Measurements from ENCODE around the gene SH3PXD2A.
"Not testable (repeated sequence)": the region's sequence is repeated elsewhere in the genome, so short reads cannot be mapped to it uniquely, and the experiment has no call there.

Gene SH3PXD2A

GRCh38 chr10:103763374-103764202, 91.8 kb downstream of the SH3PXD2A start:
- DNase-seq = no peak

DNA sequence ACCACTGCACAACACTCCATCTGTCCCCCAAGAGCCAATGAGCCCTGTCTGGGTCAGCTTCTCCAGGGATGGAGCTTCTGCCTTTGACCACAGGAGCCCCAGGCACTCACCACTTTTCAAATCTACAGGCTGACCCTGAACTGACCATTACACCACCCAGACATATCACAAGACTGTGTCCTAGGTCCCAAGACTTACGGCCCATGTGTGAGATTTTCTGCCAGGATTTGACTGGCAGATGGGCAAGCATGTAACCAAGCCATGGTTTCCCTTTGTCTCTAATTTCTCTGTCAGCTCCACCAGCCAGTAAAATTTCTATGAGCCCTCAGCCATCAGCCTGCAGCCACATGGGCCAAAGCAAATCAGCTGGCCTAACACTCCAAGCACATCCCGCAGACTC, 92.5 kb downstream of the SH3PXD2A start:
- no peak for DNase-seq

- no peak for DNase-seq
Measured at GRCh38 chr10:103762162-103762561, 93.2 kb downstream of the SH3PXD2A start.

DNA sequence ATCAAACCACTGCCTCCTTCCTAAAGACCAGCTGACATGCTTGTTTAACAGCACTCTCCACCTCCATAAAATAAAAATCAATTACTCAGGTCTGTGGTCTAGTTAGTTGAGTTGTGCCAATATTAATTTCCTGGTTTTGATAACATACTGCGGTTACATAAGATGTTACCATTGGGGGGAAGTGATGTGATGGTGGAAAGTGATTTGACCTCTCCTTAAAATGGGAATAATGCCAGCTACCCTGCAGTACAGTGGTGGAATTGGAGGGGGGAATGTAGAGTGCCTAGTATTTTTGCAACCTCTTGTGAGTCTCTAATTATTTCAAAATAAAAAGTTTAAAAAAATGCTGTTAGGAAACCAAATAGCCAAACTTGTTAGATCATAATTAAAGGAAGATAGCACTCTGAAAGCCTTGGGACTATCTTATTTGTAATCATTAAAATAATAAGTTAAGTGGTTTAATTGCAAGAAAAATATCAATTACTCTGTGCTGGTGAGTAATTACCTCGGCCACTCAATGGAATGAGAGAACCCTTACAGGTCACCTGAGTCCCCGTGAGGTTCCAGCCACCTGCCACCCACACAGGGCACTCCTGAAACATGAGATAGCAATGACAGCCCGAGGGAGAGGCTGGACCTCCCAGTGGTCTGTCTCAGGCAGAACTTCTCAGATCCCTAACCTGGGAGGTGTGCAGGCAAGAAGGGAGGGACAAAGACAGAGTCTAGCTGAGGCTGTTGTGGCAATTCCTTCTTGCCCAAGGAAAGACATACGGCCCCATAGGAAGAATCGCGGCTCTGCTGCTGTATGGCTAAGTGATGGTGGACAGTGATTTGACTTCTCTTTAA, 94.1 kb downstream of the SH3PXD2A start:
- DNase-seq = peak in 1 of 2 experiments; percentile 11

- not testable (repeated sequence) for DNase-seq
Measured at GRCh38 chr10:103760233-103760632, 95.1 kb downstream of the SH3PXD2A start.

- DNase-seq = peak in 1 of 2 experiments; percentile 39
Measured at GRCh38 chr10:103759100-103759781, 96.1 kb downstream of the SH3PXD2A start.

DNA sequence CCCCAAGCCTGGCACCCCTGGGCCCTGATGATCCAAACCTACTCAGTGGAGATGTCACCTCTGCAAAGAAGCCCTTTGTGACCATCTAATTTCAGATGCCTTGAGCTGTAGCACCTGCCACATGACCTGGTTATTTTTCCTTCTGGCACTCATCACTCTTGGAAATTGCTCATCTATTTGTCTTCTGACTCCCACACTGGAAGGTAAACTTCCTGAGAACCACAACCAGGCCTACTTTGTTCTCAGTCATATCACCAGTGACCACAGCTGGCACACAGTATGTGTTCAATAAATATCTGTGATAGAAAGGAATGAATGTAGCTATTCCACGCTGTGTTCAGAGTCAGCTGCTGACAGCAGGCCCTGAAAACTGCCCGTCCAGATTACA, 97.1 kb downstream of the SH3PXD2A start:
- no peak for DNase-seq

GRCh38 chr10:103757531-103758293, 97.7 kb downstream of the SH3PXD2A start:
- peak in 1 of 2 experiments; percentile 24 for DNase-seq

DNA sequence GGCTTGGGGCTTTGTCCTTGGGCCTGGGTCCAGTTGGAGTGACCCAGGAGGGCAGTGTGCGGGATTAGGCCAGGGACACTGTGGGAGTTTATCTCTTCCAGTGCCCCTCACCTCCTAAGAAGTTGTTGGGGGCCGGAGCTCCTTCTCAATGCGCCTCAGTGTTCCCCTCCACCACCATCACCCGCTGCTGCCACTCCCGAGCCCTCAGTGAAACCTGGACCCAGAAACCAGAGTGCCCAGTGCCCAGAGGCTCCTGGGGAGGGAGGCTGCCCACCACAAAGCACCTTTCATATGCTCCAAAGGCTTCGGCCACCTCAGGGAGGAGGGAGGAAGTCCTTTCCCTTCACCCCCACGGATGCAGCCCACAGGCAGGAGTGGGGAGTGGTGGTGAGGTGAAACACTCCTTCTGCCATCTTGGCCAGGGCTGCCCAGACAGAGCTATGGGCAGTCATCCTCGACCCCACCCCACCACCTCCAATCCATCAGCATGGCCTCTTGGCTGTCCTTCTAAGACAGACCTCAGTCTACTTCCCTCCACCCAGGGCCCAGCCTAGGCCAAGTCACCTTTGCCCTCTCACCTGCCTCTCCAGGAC, 99.0 kb downstream of the SH3PXD2A start:
- DNase-seq = no peak

DNA sequence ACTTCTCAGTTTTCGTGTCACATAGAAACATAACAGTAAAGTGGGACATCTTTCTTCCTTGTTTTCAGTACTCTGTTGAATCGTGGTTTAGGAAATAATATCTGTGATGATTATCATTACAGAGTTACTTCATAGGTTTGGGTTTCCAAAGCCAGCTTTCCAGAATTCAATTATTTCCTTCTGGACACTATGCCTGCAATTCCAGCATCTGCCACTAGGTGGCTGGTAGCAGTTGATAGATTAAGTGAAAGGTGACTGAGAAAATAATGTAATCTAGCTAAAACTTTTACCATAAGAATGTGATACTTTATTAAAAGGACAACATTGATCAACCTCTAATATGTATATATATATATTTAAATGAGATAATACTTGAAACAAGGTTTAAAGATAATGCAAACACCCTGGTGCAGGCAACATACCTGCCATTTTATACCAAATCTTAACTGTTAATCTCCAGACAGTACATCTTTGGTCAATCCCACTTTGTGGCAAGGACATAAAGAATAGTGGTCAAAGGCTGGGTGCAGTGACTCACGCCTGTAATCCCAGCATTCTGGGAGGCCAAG, 102.6 kb downstream of the SH3PXD2A start:
- DNase-seq = no peak

GRCh38 chr10:103751667-103752290, 103.6 kb downstream of the SH3PXD2A start:
- no peak for DNase-seq

- no peak for DNase-seq
Measured at GRCh38 chr10:103750836-103751235, 104.5 kb downstream of the SH3PXD2A start.

GRCh38 chr10:103749779-103750178, 105.6 kb downstream of the SH3PXD2A start:
- DNase-seq = no peak

GRCh38 chr10:103748020-103748419, 107.4 kb downstream of the SH3PXD2A start:
- no peak for DNase-seq

- no peak for DNase-seq
Measured at GRCh38 chr10:103747193-103747865, 108.0 kb downstream of the SH3PXD2A start.

GRCh38 chr10:103746598-103746997, 108.8 kb downstream of the SH3PXD2A start:
- no peak for DNase-seq

DNA sequence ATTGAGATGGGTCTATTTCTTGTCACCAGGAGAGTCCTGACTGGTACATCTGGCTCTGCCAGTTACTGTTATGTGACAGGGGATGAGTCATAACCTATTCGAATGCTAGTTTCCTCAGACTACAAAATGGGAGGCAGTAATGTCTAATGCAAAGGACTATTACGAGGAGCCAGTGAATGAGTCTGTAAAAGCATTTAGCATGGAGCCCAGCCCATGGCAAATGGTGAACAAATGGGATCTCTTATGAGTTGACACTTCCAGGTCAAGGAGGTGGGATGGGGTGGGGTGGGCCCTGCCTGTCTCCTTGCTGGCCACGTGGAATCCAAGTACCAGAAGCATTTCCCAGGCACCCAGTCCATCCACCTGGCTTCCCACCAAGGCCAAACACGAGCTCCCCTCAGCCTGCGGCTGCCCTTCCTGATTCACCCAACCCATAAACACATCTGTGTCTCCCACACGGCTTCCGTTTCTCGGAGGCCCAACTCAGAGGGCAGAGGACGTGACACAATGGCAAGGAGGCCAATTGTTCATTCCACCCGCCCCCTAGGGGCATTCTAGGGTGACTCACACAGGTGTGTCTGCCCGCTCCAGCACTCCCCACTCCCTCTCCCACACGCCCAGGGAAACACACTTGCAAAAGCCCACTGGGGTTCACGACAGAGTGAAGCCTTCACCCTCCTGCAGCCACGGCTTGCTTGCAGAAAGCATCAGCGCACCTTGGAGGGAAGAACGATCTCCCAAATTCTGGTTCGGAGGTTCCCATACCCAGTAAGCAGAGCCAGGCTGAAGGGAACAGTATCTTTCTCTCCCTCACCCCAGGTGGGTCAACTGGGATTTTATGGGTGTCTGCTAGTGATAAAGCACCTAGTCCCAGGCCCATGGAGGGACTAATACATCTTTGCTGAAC, 109.8 kb downstream of the SH3PXD2A start:
- DNase-seq = no peak

- no peak for DNase-seq
Measured at GRCh38 chr10:103742824-103743223, 112.6 kb downstream of the SH3PXD2A start.

- DNase-seq = no peak
Measured at GRCh38 chr10:103740611-103741010, 114.8 kb downstream of the SH3PXD2A start.
